HepG2 (cell line): ENCODE results near the gene ACTR10. TPM values are rescaled to one million over a fixed set of nuclear protein-coding genes. Genes with fewer than 3 reads are reported as not detected.
A peak's percentile ranks its signal among the peaks of the same experiment; 100 is the strongest.

Source experiments
- ASH2L ChIP-seq: fragments of 300-600, 200-600 bp; sonication (generic); IDR thresholded peaks from 2 replicates; pipeline ENCODE4 v1.7.0; 2017; ENCODE audit warnings: low read depth, mild to moderate bottlenecking, moderate library complexity, mixed read lengths, low read length; ENCODE audit not compliant: insufficient read length
- EEA1 ChIP-seq: sonication (generic); formaldehyde crosslinking; IDR thresholded peaks from 2 replicates; pipeline ENCODE4 v1.5.1; 2020; ENCODE audit warnings: mild to moderate bottlenecking, missing genetic modification reagents, borderline replicate concordance
- EHMT2 ChIP-seq: fragments of 200-600 bp; sonication (generic); IDR thresholded peaks from 2 replicates; pipeline ENCODE4 v1.7.0; 2017; ENCODE audit warnings: antibody characterized with exemption, low read depth, low read length, borderline replicate concordance
- HDAC1 ChIP-seq: sonication (generic); formaldehyde crosslinking; IDR thresholded peaks from 2 replicates; pipeline ENCODE4 v1.5.1; 2020; ENCODE audit warnings: mild to moderate bottlenecking, missing genetic modification reagents
- HMGXB4 ChIP-seq, 2 experiments: sonication (generic) in 1 of 2; formaldehyde crosslinking in 1 of 2; IDR thresholded peaks; 2 replicates each; pipeline versions ENCODE4 v1.4.0 to v1.6.1; 2018 to 2020; ENCODE audit warnings: missing genetic modification reagents in 2 of 2, borderline replicate concordance in 1 of 2, low read depth in 1 of 2, mild to moderate bottlenecking in 1 of 2, missing biosample characterization in 1 of 2
- MTA1 ChIP-seq: sonication (generic); formaldehyde crosslinking; IDR thresholded peaks from 2 replicates; pipeline ENCODE4 v1.4.0; 2020; ENCODE audit warnings: missing genetic modification reagents, mild to moderate bottlenecking, borderline replicate concordance
- RBFOX2 ChIP-seq: fragments of 200-400 bp; formaldehyde crosslinking; IDR thresholded peaks from 2 replicates; pipeline ENCODE4 v1.6.1; 2017; ENCODE audit warnings: low read depth, mild to moderate bottlenecking, low read length
- TFAP4 ChIP-seq: sonication (generic); IDR thresholded peaks from 2 replicates; pipeline ENCODE4 v1.6.1; 2016; ENCODE audit warnings: low read depth, borderline replicate concordance
- ZFX ChIP-seq: sonication (generic); formaldehyde crosslinking; IDR thresholded peaks from 2 replicates; pipeline ENCODE4 v1.4.0; 2020; ENCODE audit warnings: mild to moderate bottlenecking, low read depth, missing genetic modification reagents, moderate library complexity
- ZGPAT ChIP-seq: IDR thresholded peaks from 2 replicates; pipeline ENCODE4 v1.6.1; 2016; ENCODE audit warnings: mild to moderate bottlenecking
- ZNF318 ChIP-seq: sonication (generic); formaldehyde crosslinking; IDR thresholded peaks from 2 replicates; pipeline ENCODE4 v1.4.0; 2020; ENCODE audit warnings: mild to moderate bottlenecking, missing genetic modification reagents
- ZNF598 ChIP-seq: sonication (generic); formaldehyde crosslinking; IDR thresholded peaks from 2 replicates; pipeline ENCODE4 v1.5.1; 2020; ENCODE audit warnings: mild to moderate bottlenecking, missing genetic modification reagents, borderline replicate concordance
- ZNF629 ChIP-seq: sonication (generic); formaldehyde crosslinking; conservative IDR thresholded peaks from 2 replicates; pipeline ENCODE4 v1.5.0; 2020; ENCODE audit warnings: missing genetic modification reagents
- ZNF720 ChIP-seq: sonication (generic); formaldehyde crosslinking; IDR thresholded peaks from 2 replicates; pipeline ENCODE4 v1.4.0; 2020; ENCODE audit warnings: missing genetic modification reagents
- ZNF768 ChIP-seq: sonication (generic); formaldehyde crosslinking; IDR thresholded peaks from 2 replicates; pipeline ENCODE4 v1.4.0; 2020; ENCODE audit warnings: missing genetic modification reagents
- polyA plus RNA-seq, 8 experiments: library from polyadenylated mRNA; depleted of rRNA in 3 of 8; stranded (reverse) in 7 of 8; unstranded in 1 of 8; fragments of >200 nt; fragmentation: Illumina TruSeq in 4 of 8; extraction: Trizol in 4 of 8; gene quantifications; 2 replicates each; pipeline versions ENCODE4 v1.2.1 to v1.2.3, GENCODE V29; 2011 to 2016; ENCODE audit warnings: low read depth in 4 of 8, missing spikeins in 1 of 8, mixed read lengths in 1 of 8; ENCODE audit not compliant: insufficient read depth in 1 of 8
- total RNA-seq, 5 experiments: library from RNA; depleted of rRNA; stranded (reverse); fragments of >200 nt; fragmentation: Illumina TruSeq; extraction: Trizol; gene quantifications; 2 replicates each; pipeline ENCODE4 v1.2.3, GENCODE V29; 2016; ENCODE audit warnings: low read depth in 1 of 5

The ACTR10 gene
- total and polyA plus RNA-seq, 2 of the 13 experiments (the other 11 are each of a cell fraction or from before 2014, with no cell fraction given) = 30.0 to 41.3 TPM

- TF ChIP-seq HMGXB4 (CRISPR knock-in tag; IDR thresholded peaks at IDR 0.05; ENCODE audit: borderline replicate concordance in 1 of 2, low read depth in 1 of 2) (0 out of 4 replicates have a peak, but pooled peaks of 1 of the 2 experiments have one; percentile 36), RBFOX2 (peak; percentile 64), EHMT2 (no peak), ZNF318 (no peak), ZNF720 (CRISPR knock-in tag) (no peak), MTA1 (CRISPR knock-in tag) (peak; percentile 18; the same call in 1 of the 2 replicates), ZFX (peak; percentile 83), ZNF768 (peak; percentile 38; the same call in 1 of the 2 replicates), EEA1 (CRISPR knock-in tag) (0 out of 2 replicates have a peak, but pooled peaks have one; percentile 17), TFAP4 (0 out of 2 replicates have a peak, but pooled peaks have one; percentile 4), ZGPAT (CRISPR knock-in tag) (0 out of 2 replicates have a peak, but pooled peaks have one; percentile 38), ASH2L (peak; percentile 77), HDAC1 (CRISPR knock-in tag) (0 out of 2 replicates have a peak, but pooled peaks have one; percentile 49), ZNF598 (CRISPR knock-in tag) (0 out of 2 replicates have a peak, but pooled peaks have one; percentile 37), ZNF629 (CRISPR knock-in tag) (no peak; the same call in 1 of the 2 replicates)
Observed at GRCh38 chr14:58199726-58200479, at the start of gene ACTR10 (continued).
